Activated T-helper 2 cell treated with anti-CD3 and anti-CD28 coated beads, Interferon-gamma antibody, Interleukin-2, Interleukin-4, amounts not matched to agents 10 μg/mL and 5 μg/mL and 100 μg/mL, durations not matched to agents 14 hours and 24 hours and 36 hours (primary cell): Measurements from ENCODE around the gene PRKRIP1. TPM values are rescaled to one million over a fixed set of nuclear protein-coding genes. Genes with fewer than 3 reads are reported as not detected.
A peak's percentile ranks its signal among the peaks of the same experiment; 100 is the strongest.

ENCODE experiments used
- DNase-seq: peaks from one replicate; pipeline ENCODE4 v3.0.0; 2021; ENCODE audit warnings: low spot score
- H3K27ac Mint-ChIP-seq: one replicate; pipeline ENCODE4 v1.8.0; 2021; ENCODE audit warnings: mixed read lengths
- H3K27me3 Mint-ChIP-seq: one replicate; pipeline ENCODE4 v1.8.0; 2021; ENCODE audit warnings: low read depth, mixed read lengths
- H3K36me3 Mint-ChIP-seq: one replicate; pipeline ENCODE4 v1.8.0; 2021; ENCODE audit warnings: low read depth, mixed read lengths
- H3K4me1 Mint-ChIP-seq: one replicate; pipeline ENCODE4 v1.8.0; 2021; ENCODE audit warnings: low read depth, mixed read lengths
- H3K4me3 Mint-ChIP-seq: one replicate; pipeline ENCODE4 v1.8.0; 2021; ENCODE audit warnings: low read depth, mild to moderate bottlenecking, moderate library complexity, mixed read lengths
- H3K9me3 Mint-ChIP-seq: one replicate; pipeline ENCODE4 v1.8.0; 2021; ENCODE audit warnings: mixed read lengths
- intact Hi-C: fragments of 100-400 bp; cut with micrococcal nuclease; formaldehyde crosslinking; loops from one replicate; pipeline ENCODE4 v1.15.1; 2023
- total RNA-seq: library from RNA; stranded (reverse); gene quantifications from 2 replicates; pipeline ENCODE4 v1.2.3, GENCODE V29; 2022

The PRKRIP1 gene
- total RNA-seq, 1 donor from 2014 or later: 30.0 TPM

DNA sequence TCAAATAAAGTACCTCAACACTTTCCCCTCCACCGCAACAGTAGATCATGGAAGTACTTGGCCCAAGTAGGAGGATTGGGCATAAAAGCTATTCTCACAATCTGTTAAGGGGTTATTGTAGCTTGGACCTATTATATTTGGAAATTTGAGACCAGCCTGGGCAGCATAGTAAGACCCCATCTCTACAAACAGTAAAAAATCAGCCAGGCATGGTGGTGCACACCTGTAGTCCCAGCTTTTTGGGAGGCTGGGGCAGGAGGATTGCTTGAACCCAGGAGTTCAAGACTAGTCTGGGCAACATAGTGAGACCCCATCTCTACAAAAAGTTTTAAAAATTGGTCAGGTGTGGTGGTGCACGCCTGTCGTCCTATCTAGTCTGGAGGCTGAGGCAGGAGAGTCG is 13.2 kb downstream of the PRKRIP1 start:
- Mint-ChIP-seq H3K36me3 (peaks cover 85% of the 10 kb centered on the region), H3K27me3 (no peaks in the 10 kb centered on the region), H3K27ac (no peak overlapping the region), H3K4me1 (peaks cover 15% of the 10 kb centered on the region), H3K9me3 (peaks cover 5% of the 10 kb centered on the region), H3K4me3 (no peak overlapping the region)
- no peak for DNase-seq
- intact Hi-C loops: no loop called here

DNA sequence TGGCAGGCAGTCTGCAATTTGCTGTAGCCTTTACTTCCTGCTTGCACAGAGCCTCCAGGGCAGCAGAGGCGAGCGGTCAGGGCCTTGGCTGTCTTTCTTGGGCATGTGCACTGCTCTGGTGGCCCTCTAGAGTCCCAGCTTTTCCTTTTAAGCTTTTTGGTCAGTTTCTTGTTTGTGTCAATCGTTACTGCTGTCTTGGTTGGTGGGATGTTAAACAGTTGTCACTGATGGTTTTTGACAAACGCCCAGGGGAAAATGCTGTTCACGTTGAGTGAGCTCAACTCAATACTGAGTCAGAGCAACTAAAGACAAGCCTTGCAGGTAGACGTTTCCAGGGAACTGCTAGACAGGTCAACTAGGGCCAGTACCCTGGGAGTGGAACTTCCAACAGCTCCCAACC is 14.0 kb downstream of the PRKRIP1 start:
- Mint-ChIP-seq H3K36me3 (peaks cover 84% of the 10 kb centered on the region), H3K4me1 (peaks cover 19% of the 10 kb centered on the region), H3K4me3 (no peak overlapping the region), H3K27me3 (no peaks in the 10 kb centered on the region), H3K27ac (no peak overlapping the region), H3K9me3 (peaks cover 5% of the 10 kb centered on the region)
- DNase-seq: no peak
- intact Hi-C loops: no loop called here

DNA sequence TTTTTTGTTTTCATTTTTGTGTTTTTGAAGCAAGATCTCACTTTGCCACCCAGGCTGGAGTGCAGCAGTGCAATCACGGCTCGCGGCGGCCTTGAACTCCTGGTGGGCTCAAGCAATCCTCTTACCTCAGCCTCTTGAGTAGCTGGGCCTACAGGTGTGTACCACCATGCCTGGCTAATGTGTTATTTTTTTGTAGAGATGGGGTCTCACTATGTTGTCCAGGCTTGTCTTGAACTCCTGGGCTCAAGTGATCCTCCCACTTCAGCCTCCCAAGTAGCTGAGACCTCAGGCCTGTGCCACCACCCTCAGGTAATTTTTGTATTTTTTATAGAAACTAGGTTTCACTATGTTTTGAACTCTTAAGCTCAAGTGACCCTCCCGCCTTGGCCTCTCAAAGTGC is 14.8 kb downstream of the PRKRIP1 start:
- Mint-ChIP-seq H3K27me3 (no peaks in the 10 kb centered on the region), H3K27ac (no peak overlapping the region), H3K4me1 (peaks cover 27% of the 10 kb centered on the region), H3K4me3 (no peak overlapping the region), H3K9me3 (peaks cover 5% of the 10 kb centered on the region), H3K36me3 (peaks cover 85% of the 10 kb centered on the region)
- no peak for DNase-seq
- intact Hi-C loops: no loop called here

DNA sequence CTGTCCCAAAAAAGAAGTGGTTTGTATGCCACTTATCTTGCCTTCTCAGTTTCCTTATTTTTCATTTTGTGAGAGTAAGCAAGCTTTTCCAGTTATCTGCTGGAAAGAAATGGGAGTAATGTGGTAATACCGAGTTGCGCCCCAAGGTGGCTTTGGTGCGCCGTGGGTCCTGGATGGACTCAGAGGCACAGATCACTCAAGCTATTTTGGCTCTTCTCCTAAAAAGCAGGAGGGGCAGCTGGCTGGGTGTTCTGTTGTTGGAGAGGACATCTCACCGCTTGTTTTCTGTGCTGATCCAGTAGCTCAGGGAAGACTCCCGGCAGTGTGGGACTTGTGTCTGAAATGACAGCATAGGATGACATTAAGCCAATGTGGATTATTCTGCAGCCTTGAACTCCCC is 16.4 kb downstream of the PRKRIP1 start:
- intact Hi-C loops: no loop called here
- DNase-seq: peak; percentile 33
- Mint-ChIP-seq H3K27me3 (no peaks in the 10 kb centered on the region), H3K9me3 (peaks cover 5% of the 10 kb centered on the region), H3K27ac (no peak overlapping the region), H3K36me3 (peaks cover 82% of the 10 kb centered on the region), H3K4me1 (peaks cover 41% of the 10 kb centered on the region), H3K4me3 (no peak overlapping the region)

DNA sequence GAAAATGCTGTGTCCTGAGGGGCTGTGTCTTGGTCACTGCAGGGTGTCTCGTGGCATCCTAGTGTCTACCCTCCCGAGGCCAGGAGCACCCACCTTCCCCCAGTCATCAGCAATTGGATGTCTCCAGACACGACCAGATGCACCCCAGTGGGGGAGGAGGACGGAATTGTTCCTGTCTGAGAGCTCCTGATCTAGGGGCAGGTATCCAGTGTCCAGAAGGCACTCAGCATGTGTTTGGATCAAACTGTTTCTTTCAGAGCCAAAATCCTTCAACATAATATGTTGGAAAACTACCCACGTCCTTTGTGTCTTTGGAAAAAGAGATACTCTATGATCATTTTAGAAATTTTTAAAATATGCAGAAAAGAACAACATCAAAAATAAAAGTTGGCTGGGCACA is 16.9 kb downstream of the PRKRIP1 start:
- H3K27me3 Mint-ChIP-seq: no peaks in the 10 kb centered on the region
- peaks cover 5% of the 10 kb centered on the region for H3K9me3 Mint-ChIP-seq
- no peak for DNase-seq
- peaks cover 41% of the 10 kb centered on the region for H3K4me1 Mint-ChIP-seq
- peaks cover 77% of the 10 kb centered on the region for H3K36me3 Mint-ChIP-seq
- no peak overlapping the region for H3K27ac Mint-ChIP-seq
- intact Hi-C loops: no loop called here
- H3K4me3 Mint-ChIP-seq: no peak overlapping the region

DNA sequence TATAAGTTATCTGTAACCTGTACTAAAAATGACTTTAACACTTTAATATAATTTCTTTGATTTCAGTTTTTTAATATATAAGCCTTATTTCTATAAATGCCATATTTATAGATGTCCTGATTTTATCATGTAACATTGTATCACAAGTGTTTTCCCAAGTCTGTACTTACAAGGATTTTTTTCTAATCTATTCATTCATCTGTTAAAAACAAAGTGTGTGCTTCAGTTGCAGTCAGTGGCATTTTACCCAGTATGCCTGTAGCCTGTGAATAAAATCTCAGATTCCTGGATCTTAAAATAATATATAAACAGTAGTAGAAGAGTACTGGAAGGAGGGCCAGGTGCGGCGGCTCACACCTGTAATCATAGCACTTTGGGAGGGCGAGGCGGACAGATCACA is 17.4 kb downstream of the PRKRIP1 start:
- intact Hi-C loops: loop anchor here (2.0 kb wide), 1 partner anchor 17 kb away; no protein-coding TSS in a partner anchor
- Mint-ChIP-seq H3K9me3 (peaks cover 5% of the 10 kb centered on the region), H3K4me1 (peaks cover 45% of the 10 kb centered on the region), H3K36me3 (peaks cover 75% of the 10 kb centered on the region), H3K27me3 (no peaks in the 10 kb centered on the region), H3K4me3 (no peak overlapping the region), H3K27ac (no peak overlapping the region)
- DNase-seq: no peak

DNA sequence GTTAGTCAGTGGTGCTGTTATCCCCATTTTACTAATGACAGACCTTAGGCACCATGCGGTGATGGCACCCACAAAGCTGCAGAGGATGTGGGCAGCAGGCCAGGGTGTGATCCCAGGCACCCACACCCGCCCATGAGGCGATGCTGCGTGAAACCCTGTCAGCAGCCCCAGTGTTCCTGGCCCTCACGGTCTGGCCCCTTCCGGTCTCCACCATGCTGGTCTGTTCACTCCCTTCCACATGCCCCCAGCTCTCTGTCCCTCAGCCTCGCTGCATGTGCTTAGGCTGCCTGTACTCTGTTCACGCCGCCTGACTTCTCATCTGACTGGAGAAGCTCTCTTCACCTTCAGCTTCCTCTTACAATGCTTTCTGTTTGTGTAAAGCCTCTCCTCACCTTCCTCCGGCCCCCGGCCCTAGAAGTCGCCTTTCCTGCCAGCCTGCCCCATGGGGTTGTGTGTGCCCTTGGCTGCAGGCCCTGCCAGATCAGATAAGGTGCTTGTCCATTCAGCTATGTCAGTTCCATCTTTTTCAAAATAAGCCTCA is 19.6 kb downstream of the PRKRIP1 start:
- intact Hi-C loops: loop anchor here (1.0 to 2.0 kb wide), 2 partner anchors 11 to 15 kb away; no protein-coding TSS in a partner anchor
- Mint-ChIP-seq H3K27ac (peak overlapping the region; percentile 97), H3K4me1 (peaks cover 60% of the 10 kb centered on the region), H3K36me3 (peaks cover 74% of the 10 kb centered on the region), H3K4me3 (peak overlapping the region; percentile 68), H3K9me3 (no peaks in the 10 kb centered on the region), H3K27me3 (no peaks in the 10 kb centered on the region)
- DNase-seq: peak; percentile 60

DNA sequence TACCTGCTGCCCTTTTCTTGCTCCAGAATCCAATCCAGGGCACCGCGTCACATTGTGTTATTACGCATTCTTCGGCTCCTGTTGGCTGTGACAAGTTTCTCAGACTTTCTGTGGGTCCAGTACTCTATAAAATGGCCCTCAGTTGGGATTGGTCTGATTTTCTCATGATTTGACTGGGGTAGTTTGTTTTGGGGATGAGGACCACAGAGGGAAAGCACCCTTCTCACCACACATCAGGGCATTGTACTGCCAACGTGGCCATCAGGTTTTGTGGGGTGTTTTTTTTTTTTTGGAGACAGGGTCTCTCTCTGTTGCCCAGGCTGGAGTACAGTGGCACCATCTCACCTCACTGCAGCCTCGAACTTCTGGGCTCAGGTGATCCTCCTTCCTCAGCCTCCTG is 20.2 kb downstream of the PRKRIP1 start:
- Mint-ChIP-seq H3K4me3 (peak overlapping the region; percentile 68), H3K27ac (peak overlapping the region; percentile 97), H3K36me3 (peaks cover 74% of the 10 kb centered on the region), H3K4me1 (peaks cover 63% of the 10 kb centered on the region), H3K9me3 (no peaks in the 10 kb centered on the region), H3K27me3 (no peaks in the 10 kb centered on the region)
- intact Hi-C loops: no loop called here
- DNase-seq: no peak

DNA sequence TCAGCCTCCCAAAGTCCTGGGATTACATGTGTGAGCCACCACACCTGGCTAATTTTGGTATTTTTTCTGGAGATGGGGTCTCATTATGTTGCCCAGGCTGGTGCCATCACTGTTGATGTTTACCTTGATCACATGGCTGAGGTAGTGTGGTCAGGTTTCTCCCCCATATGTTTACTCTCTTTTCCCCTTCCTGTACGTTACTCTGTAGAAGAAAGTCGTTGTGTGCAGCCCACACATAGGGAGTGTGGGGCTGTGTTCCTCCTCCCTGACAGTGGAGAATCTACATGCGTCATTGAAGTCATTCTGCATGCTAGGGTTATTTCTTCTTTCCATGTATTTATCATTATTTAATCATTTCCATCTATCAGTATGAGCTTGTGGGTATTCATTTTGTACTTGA is 20.9 kb downstream of the PRKRIP1 start:
- Mint-ChIP-seq H3K9me3 (no peaks in the 10 kb centered on the region), H3K4me1 (peaks cover 63% of the 10 kb centered on the region), H3K27ac (peak overlapping the region; percentile 97), H3K27me3 (no peaks in the 10 kb centered on the region), H3K4me3 (no peak overlapping the region), H3K36me3 (peaks cover 72% of the 10 kb centered on the region)
- DNase-seq: no peak
- intact Hi-C loops: no loop called here

DNA sequence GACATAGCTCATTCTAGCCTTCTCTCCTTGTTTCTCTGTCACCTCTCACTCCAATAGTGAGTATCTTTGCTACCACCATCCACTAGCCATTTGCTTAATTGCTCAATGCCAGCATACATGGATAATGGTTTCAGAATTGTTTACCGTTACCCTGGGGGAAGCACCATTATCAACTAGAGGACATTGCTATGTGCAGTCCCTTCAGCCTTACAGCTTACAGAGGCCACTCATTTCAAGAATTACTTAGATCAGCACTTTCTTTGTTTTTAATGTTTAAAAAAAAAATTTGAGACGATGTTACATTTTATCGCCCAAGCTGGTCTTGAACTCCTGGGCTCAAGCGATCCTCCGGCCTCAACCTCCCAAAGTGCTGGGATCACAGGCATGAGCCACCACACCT is 22.4 kb downstream of the PRKRIP1 start:
- DNase-seq: no peak
- Mint-ChIP-seq H3K36me3 (peaks cover 68% of the 10 kb centered on the region), H3K4me1 (peaks cover 56% of the 10 kb centered on the region), H3K27ac (peak overlapping the region; percentile 6), H3K27me3 (no peaks in the 10 kb centered on the region), H3K9me3 (no peaks in the 10 kb centered on the region), H3K4me3 (no peak overlapping the region)
- intact Hi-C loops: no loop called here

DNA sequence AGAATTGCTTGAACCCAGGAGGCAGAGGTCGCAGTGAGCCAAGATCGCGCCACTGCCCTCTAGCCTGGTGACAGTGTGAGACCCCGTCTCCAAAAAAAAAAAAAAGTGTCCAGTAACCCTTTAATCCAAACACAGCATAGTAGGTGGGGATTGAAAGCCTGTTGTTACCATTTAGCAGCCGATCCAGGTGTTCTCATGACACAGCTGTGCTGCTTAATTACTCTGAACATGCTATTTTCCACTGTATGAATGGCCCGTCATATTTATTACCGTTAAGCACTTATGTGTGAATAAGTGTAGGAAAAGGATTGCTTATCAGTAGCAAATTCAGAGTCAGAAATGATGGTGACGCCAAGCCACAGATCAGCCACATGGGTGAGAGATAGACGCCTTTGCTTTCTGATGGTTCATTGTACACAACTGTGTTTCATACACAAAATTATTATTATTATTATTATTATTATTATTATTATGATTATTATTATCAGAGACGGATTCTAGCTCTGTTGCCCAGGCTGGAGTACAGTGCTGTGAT is 25.6 kb downstream of the PRKRIP1 start:
- Mint-ChIP-seq H3K4me3 (no peak overlapping the region), H3K9me3 (no peaks in the 10 kb centered on the region), H3K27me3 (no peaks in the 10 kb centered on the region), H3K36me3 (peaks cover 68% of the 10 kb centered on the region), H3K27ac (no peak overlapping the region), H3K4me1 (peaks cover 57% of the 10 kb centered on the region)
- intact Hi-C loops: no loop called here
- no peak for DNase-seq

DNA sequence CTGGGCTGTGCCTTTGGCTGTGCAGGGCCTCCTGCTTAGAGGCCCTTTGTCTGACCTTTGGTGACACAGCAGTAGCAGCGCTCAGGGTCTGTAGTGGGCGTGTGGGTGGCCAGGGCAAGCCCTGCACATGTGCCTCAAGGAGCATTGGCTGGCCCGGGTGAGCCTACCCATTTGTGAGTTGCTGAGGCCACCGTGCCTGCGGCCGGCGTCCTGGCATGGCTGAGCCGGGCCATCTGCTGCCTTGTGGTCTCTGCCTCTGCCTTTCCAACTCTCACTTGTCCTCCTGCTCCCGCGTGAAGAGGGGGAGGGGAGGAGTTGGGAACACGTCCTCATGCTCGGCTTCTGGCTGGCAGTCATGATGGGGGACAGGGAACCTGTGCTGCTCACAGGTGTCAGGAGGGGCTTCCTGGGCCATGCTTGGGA is 28.0 kb downstream of the PRKRIP1 start:
- intact Hi-C loops: no loop called here
- no peak for DNase-seq
- peak overlapping the region; percentile 100 for H3K27ac Mint-ChIP-seq
- peaks cover 58% of the 10 kb centered on the region for H3K4me1 Mint-ChIP-seq
- no peaks in the 10 kb centered on the region for H3K9me3 Mint-ChIP-seq
- no peaks in the 10 kb centered on the region for H3K27me3 Mint-ChIP-seq
- no peak overlapping the region for H3K4me3 Mint-ChIP-seq
- peaks cover 65% of the 10 kb centered on the region for H3K36me3 Mint-ChIP-seq

DNA sequence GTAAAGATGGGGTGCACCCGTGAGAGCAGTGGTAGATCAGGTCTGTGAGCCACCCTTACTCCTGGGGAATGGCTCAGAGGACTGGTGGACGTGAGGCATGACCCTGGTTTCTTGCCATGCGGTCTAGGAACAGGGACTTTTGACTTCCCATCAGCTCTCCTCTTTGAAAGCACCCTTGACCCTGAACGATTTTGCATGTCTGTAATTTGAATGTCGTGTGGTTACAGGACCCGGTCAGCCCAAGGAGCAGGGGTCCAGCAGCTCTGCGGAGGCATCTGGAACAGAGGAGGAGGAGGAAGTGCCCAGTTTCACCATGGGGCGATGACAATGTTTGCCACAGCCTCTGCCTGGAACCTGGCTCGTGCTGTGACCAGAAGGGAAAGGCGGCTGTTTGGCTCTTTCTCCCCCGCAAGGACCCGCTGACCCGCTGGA is 28.6 kb downstream of the PRKRIP1 start:
- no peak for DNase-seq
- H3K4me1 Mint-ChIP-seq: peaks cover 60% of the 10 kb centered on the region
- H3K9me3 Mint-ChIP-seq: no peaks in the 10 kb centered on the region
- H3K27ac Mint-ChIP-seq: peak overlapping the region; percentile 100
- H3K36me3 Mint-ChIP-seq: peaks cover 64% of the 10 kb centered on the region
- no peaks in the 10 kb centered on the region for H3K27me3 Mint-ChIP-seq
- H3K4me3 Mint-ChIP-seq: peak overlapping the region; percentile 47
- intact Hi-C loops: no loop called here
